HCT116 (cell line): ENCODE measurements around the gene CREBBP. TPM values are rescaled to one million over a fixed set of nuclear protein-coding genes. Genes with fewer than 3 reads are reported as not detected.

Experiments
- ATAC-seq: fragments of 200-7000 bp; cut with Tn5 transposase; 2 replicates; pipeline ENCODE4 v1.9.1; 2020; ENCODE audit warnings: mild to moderate bottlenecking, moderate library complexity
- BruUV-seq: library from RNA; stranded (reverse); fragments of 400-500 nt; replicated peaks from 2 replicates; lab custom pipeline; 2021; lab: Mats Ljungman, UMichigan
- CTCF ChIA-PET: fragments of 300-600 bp; sonication (Branson Sonifier 250); formaldehyde crosslinking; loops from one replicate; lab custom pipeline; 2021; ENCODE audit warnings: antibody characterized with exemption; lab: Charles Lee
- POLR2A ChIA-PET: fragments of 300-600, 350-600 bp; sonication (Branson Sonifier 250); formaldehyde crosslinking; loops from one replicate; lab custom pipeline; 2021; ENCODE audit warnings: antibody characterized with exemption; lab: Charles Lee
- RAD21 ChIA-PET, 2 experiments: fragments of 300-600 bp; sonication (Branson Sonifier 250); formaldehyde crosslinking; loops; one replicate each; lab custom pipeline; 2023; ENCODE audit warnings: low total read pairs in 2 of 2; ENCODE audit not compliant: uncharacterized antibody in 2 of 2, unreplicated experiment in 2 of 2, low non-redundant PET in 1 of 2; lab: Charles Lee
- DNase-seq: peaks from one replicate; pipeline ENCODE4 v3.0.0-alpha.2; 2010; ENCODE audit warnings: low read depth, low spot score
- H2AFZ ChIP-seq: fragments of 200-600 bp; shearing (Covaris generic), sonication (generic); 2 replicates; pipeline ENCODE4 v1.6.1; 2017; ENCODE audit warnings: low read depth, mixed run types, mixed read lengths, antibody characterized with exemption, low read length; ENCODE audit not compliant: poor library complexity, severe bottlenecking
- H3K27ac ChIP-seq: 2 replicates; pipeline ENCODE4 v1.5.1; 2012; ENCODE audit warnings: low read depth, low read length
- H3K27me3 ChIP-seq: fragments of 200-600 bp; sonication (generic); 2 replicates; pipeline ENCODE4 v1.6.1; 2016; ENCODE audit warnings: mixed run types, low read length, mixed read lengths; ENCODE audit not compliant: insufficient read depth
- H3K36me3 ChIP-seq, 2 experiments: fragments of 200-500 bp in 1 of 2; fragments of 200-600 bp in 1 of 2; sonication (Bioruptor generic) in 1 of 2; sonication (generic) in 1 of 2; 2 replicates each; pipeline versions ENCODE4 v1.5.1 to v1.6.1; 2014 to 2016; ENCODE audit warnings: low read length in 2 of 2, inconsistent platforms in 1 of 2, mixed read lengths in 1 of 2, mixed run types in 1 of 2; ENCODE audit not compliant: insufficient read depth in 2 of 2, control insufficient read depth in 1 of 2
- H3K4me1 ChIP-seq, 2 experiments: fragments of 200-600 bp in 1 of 2; sonication (generic) in 1 of 2; 2 replicates each; pipeline versions ENCODE4 v1.5.1 to v1.6.1; 2012 to 2017; ENCODE audit warnings: low read length in 2 of 2, inconsistent platforms in 1 of 2, mild to moderate bottlenecking in 1 of 2, mixed read lengths in 1 of 2, mixed run types in 1 of 2, moderate library complexity in 1 of 2; ENCODE audit not compliant: insufficient read depth in 2 of 2, control insufficient read depth in 1 of 2
- H3K4me2 ChIP-seq: fragments of 200-600 bp; sonication (generic); 2 replicates; pipeline ENCODE4 v1.6.1; 2017; ENCODE audit warnings: mixed run types, low read length, mixed read lengths
- H3K4me3 ChIP-seq, 2 experiments: fragments of 200-600 bp in 1 of 2; sonication (generic) in 1 of 2; replicated peaks in 1 of 2; 2 replicates each; pipeline ENCODE4 v1.5.1; 2011 to 2016; ENCODE audit warnings: low read length in 2 of 2, control low read depth in 1 of 2, low read depth in 1 of 2, mild to moderate bottlenecking in 1 of 2, mixed read lengths in 1 of 2, mixed run types in 1 of 2
- H3K79me2 ChIP-seq: fragments of 200-600 bp; sonication (generic); 2 replicates; pipeline ENCODE4 v1.6.1; 2017; ENCODE audit warnings: mild to moderate bottlenecking, mixed run types, low read length, moderate library complexity, mixed read lengths; ENCODE audit not compliant: insufficient read depth
- H3K9ac ChIP-seq: fragments of 200-600 bp; sonication (generic); 2 replicates; pipeline ENCODE4 v1.6.1; 2016; ENCODE audit warnings: low read length, mixed read lengths
- H3K9me2 ChIP-seq: fragments of 200-600 bp; sonication (generic), shearing (Covaris generic); 2 replicates; pipeline ENCODE4 v1.6.1; 2017; ENCODE audit warnings: mixed run types, mild to moderate bottlenecking, moderate library complexity; ENCODE audit not compliant: insufficient read depth
- H3K9me3 ChIP-seq, 2 experiments: fragments of 200-500 bp in 1 of 2; fragments of 200-600 bp in 1 of 2; sonication (Bioruptor generic) in 1 of 2; sonication (generic) in 1 of 2; 2 replicates each; pipeline ENCODE4 v1.6.1; 2014 to 2017; ENCODE audit warnings: low read length in 2 of 2, mixed read lengths in 2 of 2, inconsistent platforms in 1 of 2, low read depth in 1 of 2, mild to moderate bottlenecking in 1 of 2, mixed run types in 1 of 2, moderate library complexity in 1 of 2; ENCODE audit not compliant: control insufficient read depth in 1 of 2, insufficient read depth in 1 of 2
- H4K20me1 ChIP-seq: fragments of 200-600 bp; sonication (generic), shearing (Covaris generic); 2 replicates; pipeline ENCODE4 v1.6.1; 2017; ENCODE audit warnings: mixed run types, mild to moderate bottlenecking, moderate library complexity; ENCODE audit not compliant: insufficient read depth
- ATF3 ChIP-seq: IDR thresholded peaks from 2 replicates; pipeline ENCODE4 v1.6.1; 2012
- CBX3 ChIP-seq: IDR thresholded peaks from 2 replicates; pipeline ENCODE4 v1.6.1; 2012; ENCODE audit warnings: low read depth
- CEBPB ChIP-seq: IDR thresholded peaks from 2 replicates; pipeline ENCODE4 v1.6.1; 2012; ENCODE audit warnings: low read depth
- CTCF ChIP-seq, 3 experiments: fragments of 200-600 bp in 1 of 3; sonication (generic) in 1 of 3; IDR thresholded peaks in 2 of 3; conservative IDR thresholded peaks in 1 of 3; 2 replicates each; pipeline ENCODE4 v1.5.1; 2012 to 2017; ENCODE audit warnings: low read depth in 2 of 3, low read length in 2 of 3, antibody characterized with exemption in 1 of 3, borderline replicate concordance in 1 of 3, control low read depth in 1 of 3, mild to moderate bottlenecking in 1 of 3, mixed read lengths in 1 of 3, mixed run types in 1 of 3, moderate library complexity in 1 of 3; ENCODE audit not compliant: insufficient read depth in 1 of 3
- ELF1 ChIP-seq: IDR thresholded peaks from 2 replicates; pipeline ENCODE4 v1.6.1; 2012; ENCODE audit warnings: low read depth, borderline replicate concordance
- EZH2 ChIP-seq: fragments of 200-600 bp; sonication (generic); IDR thresholded peaks from 2 replicates; pipeline ENCODE4 v1.6.1; 2017; ENCODE audit warnings: antibody characterized with exemption, mixed run types
- EZH2phosphoT487 ChIP-seq: fragments of 200-600 bp; IDR thresholded peaks from 2 replicates; pipeline ENCODE4 v1.6.1; 2018; ENCODE audit warnings: antibody characterized with exemption, borderline replicate concordance
- FOSL1 ChIP-seq: IDR thresholded peaks from 2 replicates; pipeline ENCODE4 v1.6.1; 2012; ENCODE audit warnings: low read depth
- JUND ChIP-seq: IDR thresholded peaks from 2 replicates; pipeline ENCODE4 v1.6.1; 2012
- POLR2AphosphoS5 ChIP-seq: IDR thresholded peaks from 2 replicates; pipeline ENCODE4 v1.6.1; 2011; ENCODE audit warnings: mild to moderate bottlenecking, low read depth, low read length, moderate library complexity
- RAD21 ChIP-seq: IDR thresholded peaks from 2 replicates; pipeline ENCODE4 v1.6.1; 2012; ENCODE audit warnings: low read depth, mild to moderate bottlenecking
- REST ChIP-seq: IDR thresholded peaks from 2 replicates; pipeline ENCODE4 v1.6.1; 2012; ENCODE audit warnings: low read depth
- SIN3A ChIP-seq: IDR thresholded peaks from 2 replicates; pipeline ENCODE4 v1.6.1; 2012; ENCODE audit warnings: low read depth
- SP1 ChIP-seq: IDR thresholded peaks from 2 replicates; pipeline ENCODE4 v1.6.1; 2012; ENCODE audit warnings: low read depth
- TCF7L2 ChIP-seq: IDR thresholded peaks from 2 replicates; pipeline ENCODE4 v1.7.0; 2011; ENCODE audit warnings: borderline replicate concordance, inconsistent platforms; ENCODE audit not compliant: insufficient read depth, insufficient read length; ENCODE audit errors: extremely low read depth
- YY1 ChIP-seq: IDR thresholded peaks from 2 replicates; pipeline ENCODE4 v1.6.1; 2011; ENCODE audit warnings: low read length, low read depth, moderate library complexity, mild to moderate bottlenecking; ENCODE audit not compliant: insufficient replicate concordance; ENCODE audit errors: extremely low read depth
- ZBTB33 ChIP-seq: IDR thresholded peaks from 2 replicates; pipeline ENCODE4 v1.6.1; 2011; ENCODE audit warnings: mild to moderate bottlenecking, low read length, moderate library complexity; ENCODE audit not compliant: insufficient replicate concordance; ENCODE audit errors: extremely low read depth
- ZFX ChIP-seq: fragments of 450-650 bp; IDR thresholded peaks from 2 replicates; pipeline ENCODE4 v1.6.1; 2017
- ZNF274 ChIP-seq: fragments of 200-500 bp; sonication (Bioruptor generic); IDR thresholded peaks from 2 replicates; pipeline ENCODE4 v1.6.1; 2014; ENCODE audit warnings: mild to moderate bottlenecking, low read depth, low read length, inconsistent platforms
- intact Hi-C: fragments of 100-400 bp; cut with micrococcal nuclease; formaldehyde crosslinking; loops from 2 replicates; pipeline ENCODE4 v1.10.0; 2022
- total RNA-seq: library from RNA; stranded (reverse); gene quantifications from one replicate; pipeline ENCODE4 v1.2.1, GENCODE V29; 2021; ENCODE audit not compliant: unreplicated experiment

CREBBP gene
- total RNA-seq, 1 experiment from 2014 or later, result 42.7 TPM

GRCh38 chr16:3782566-3782965 is 97.9 kb downstream of the CREBBP start:
- H4K20me1 ChIP-seq, result peaks cover 3% of the 10 kb centered on the region; the same call in 1 of the 2 replicates
- H2AFZ ChIP-seq, result no peak overlapping the region
- POLR2A ChIA-PET, result no interaction called here
- no peak overlapping the region for H3K9ac ChIP-seq
- no peaks in the 10 kb centered on the region for H3K9me3 ChIP-seq
- ATAC-seq (no peak), DNase-seq (no peak)
- no peak overlapping the region for H3K27ac ChIP-seq
- intact Hi-C loops, result no loop called here
- peaks cover 28% of the 10 kb centered on the region; the same call in 1 of the 2 replicates for H3K79me2 ChIP-seq
- TF ChIP-seq JUND (no peak), EZH2 (no peak), SIN3A (no peak), ZBTB33 (no peak), CEBPB (no peak), REST (no peak), TCF7L2 (no peak), CTCF (IDR thresholded peaks at IDR 0.05 in 2 of 3, conservative IDR thresholded peaks at IDR 0.05 in 1 of 3; ENCODE audit: borderline replicate concordance in 1 of 3, insufficient read depth in 1 of 3, low read depth in 2 of 3, low read length in 2 of 3) (no peak), POLR2AphosphoS5 (no peak), FOSL1 (no peak), ELF1 (no peak), RAD21 (no peak), CBX3 (no peak), ZNF274 (no peak), YY1 (no peak), ZFX (no peak), EZH2phosphoT487 (no peak), ATF3 (no peak), SP1 (no peak)
- RAD21 ChIA-PET, result no interaction called here
- H3K9me2 ChIP-seq, result no peaks in the 10 kb centered on the region
- H3K36me3 ChIP-seq, result peaks cover 13 to 23% of the 10 kb centered on the region in 2 experiments; a peak in 3 of 4 replicates
- H3K27me3 ChIP-seq, result no peaks in the 10 kb centered on the region
- CTCF ChIA-PET, result no interaction called here
- no peaks in the 10 kb centered on the region for H3K4me1 ChIP-seq
- no peak overlapping the region for H3K4me3 ChIP-seq
- H3K4me2 ChIP-seq, result no peak overlapping the region
- BruUV-seq, result no TSS peak
